ENCODE results near the gene DCST2. TPM values are rescaled to one million over a fixed set of nuclear protein-coding genes. Genes with fewer than 3 reads are reported as not detected.

Gene DCST2
- total and polyA plus RNA-seq, 10 of the 15 experiments (the other 5 are each of a cell fraction or from before 2014, with no cell fraction given), result 0.33 to 0.41 (median 0.36) TPM; not detected in 7

GRCh38 chr1:155000726-155001424 is 32.7 kb downstream of the DCST2 start (continued):
- TF ChIP-seq CEBPB (IDR thresholded peaks at IDR 0.05; ENCODE audit: borderline replicate concordance in 1 of 2, low read depth in 2 of 2, low read length in 2 of 2), result no peak
- no peak for TF ChIP-seq ZBED1 (IDR thresholded peaks at IDR 0.05; ENCODE audit: borderline replicate concordance)
- no peak for TF ChIP-seq ZNF384 (IDR thresholded peaks at IDR 0.05; ENCODE audit: borderline replicate concordance, low read depth, low read length)
- TF ChIP-seq KAT2A (conservative IDR thresholded peaks at IDR 0.05; ENCODE audit: control insufficient read depth, low read depth, low read length), result no peak
- TF ChIP-seq, protein P1, sequence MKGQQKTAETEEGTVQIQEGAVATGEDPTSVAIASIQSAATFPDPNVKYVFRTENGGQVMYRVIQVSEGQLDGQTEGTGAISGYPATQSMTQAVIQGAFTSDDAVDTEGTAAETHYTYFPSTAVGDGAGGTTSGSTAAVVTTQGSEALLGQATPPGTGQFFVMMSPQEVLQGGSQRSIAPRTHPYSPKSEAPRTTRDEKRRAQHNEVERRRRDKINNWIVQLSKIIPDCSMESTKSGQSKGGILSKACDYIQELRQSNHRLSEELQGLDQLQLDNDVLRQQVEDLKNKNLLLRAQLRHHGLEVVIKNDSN (IDR thresholded peaks at IDR 0.05; ENCODE audit: borderline replicate concordance, extremely low read length, insufficient read depth, low read depth, low read length), result no peak
- no peak for TF ChIP-seq PBX3 (IDR thresholded peaks at IDR 0.05; ENCODE audit: insufficient replicate concordance, low read depth, low read length)
- no peak for TF ChIP-seq WRNIP1 (IDR thresholded peaks at IDR 0.05; ENCODE audit: borderline replicate concordance, low read depth, low read length)
- TF ChIP-seq TCF7 (IDR thresholded peaks at IDR 0.05; ENCODE audit: borderline replicate concordance), result no peak
- 0 out of 2 replicates have a peak, but pooled peaks have one; percentile 29 for TF ChIP-seq ZBTB33 (IDR thresholded peaks at IDR 0.05)
- peak; percentile 82 for TF ChIP-seq KLF5 (IDR thresholded peaks at IDR 0.05; ENCODE audit: partially characterized antibody)
- TF ChIP-seq SPI1 (IDR thresholded peaks at IDR 0.05; ENCODE audit: borderline replicate concordance, insufficient read depth, low read depth, low read length), result no peak
- no peak for TF ChIP-seq IRF3 (IDR thresholded peaks at IDR 0.05)
- no peak for TF ChIP-seq FOXK2 (IDR thresholded peaks at IDR 0.05)
- no peak for TF ChIP-seq ZNF274 (IDR thresholded peaks at IDR 0.05; ENCODE audit: insufficient read depth, insufficient read length)
- no peak for TF ChIP-seq HDAC6 (IDR thresholded peaks at IDR 0.05; ENCODE audit: unreplicated experiment)
- TF ChIP-seq NFIC (IDR thresholded peaks at IDR 0.05; ENCODE audit: low read depth, low read length), result no peak
- TF ChIP-seq YBX1 (IDR thresholded peaks at IDR 0.05), result no peak
- peak; percentile 50 for TF ChIP-seq NR2C1 (IDR thresholded peaks at IDR 0.05)
- no peak for TF ChIP-seq RAD21 (IDR thresholded peaks at IDR 0.05; ENCODE audit: insufficient read depth, low read depth, low read length)
- TF ChIP-seq, protein P2, sequence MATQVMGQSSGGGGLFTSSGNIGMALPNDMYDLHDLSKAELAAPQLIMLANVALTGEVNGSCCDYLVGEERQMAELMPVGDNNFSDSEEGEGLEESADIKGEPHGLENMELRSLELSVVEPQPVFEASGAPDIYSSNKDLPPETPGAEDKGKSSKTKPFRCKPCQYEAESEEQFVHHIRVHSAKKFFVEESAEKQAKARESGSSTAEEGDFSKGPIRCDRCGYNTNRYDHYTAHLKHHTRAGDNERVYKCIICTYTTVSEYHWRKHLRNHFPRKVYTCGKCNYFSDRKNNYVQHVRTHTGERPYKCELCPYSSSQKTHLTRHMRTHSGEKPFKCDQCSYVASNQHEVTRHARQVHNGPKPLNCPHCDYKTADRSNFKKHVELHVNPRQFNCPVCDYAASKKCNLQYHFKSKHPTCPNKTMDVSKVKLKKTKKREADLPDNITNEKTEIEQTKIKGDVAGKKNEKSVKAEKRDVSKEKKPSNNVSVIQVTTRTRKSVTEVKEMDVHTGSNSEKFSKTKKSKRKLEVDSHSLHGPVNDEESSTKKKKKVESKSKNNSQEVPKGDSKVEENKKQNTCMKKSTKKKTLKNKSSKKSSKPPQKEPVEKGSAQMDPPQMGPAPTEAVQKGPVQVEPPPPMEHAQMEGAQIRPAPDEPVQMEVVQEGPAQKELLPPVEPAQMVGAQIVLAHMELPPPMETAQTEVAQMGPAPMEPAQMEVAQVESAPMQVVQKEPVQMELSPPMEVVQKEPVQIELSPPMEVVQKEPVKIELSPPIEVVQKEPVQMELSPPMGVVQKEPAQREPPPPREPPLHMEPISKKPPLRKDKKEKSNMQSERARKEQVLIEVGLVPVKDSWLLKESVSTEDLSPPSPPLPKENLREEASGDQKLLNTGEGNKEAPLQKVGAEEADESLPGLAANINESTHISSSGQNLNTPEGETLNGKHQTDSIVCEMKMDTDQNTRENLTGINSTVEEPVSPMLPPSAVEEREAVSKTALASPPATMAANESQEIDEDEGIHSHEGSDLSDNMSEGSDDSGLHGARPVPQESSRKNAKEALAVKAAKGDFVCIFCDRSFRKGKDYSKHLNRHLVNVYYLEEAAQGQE (IDR thresholded peaks at IDR 0.05; ENCODE audit: low read depth, low read length), result no peak
- TF ChIP-seq MEF2B (IDR thresholded peaks at IDR 0.05; ENCODE audit: partially characterized antibody, poor library complexity, severe bottlenecking), result peak; percentile 68
